Activated CD4-positive, alpha-beta T cell treated with anti-CD3 and anti-CD28 coated beads for 1 hour (primary cell): Measurements from ENCODE around the gene FMN1.
"Not testable (repeated sequence)": the region's sequence is repeated elsewhere in the genome, so short reads cannot be mapped to it uniquely, and the experiment has no call there.

Source experiments
- DNase-seq: peaks from one replicate; pipeline ENCODE4 v3.0.0-alpha.2; 2020

FMN1 gene

DNA sequence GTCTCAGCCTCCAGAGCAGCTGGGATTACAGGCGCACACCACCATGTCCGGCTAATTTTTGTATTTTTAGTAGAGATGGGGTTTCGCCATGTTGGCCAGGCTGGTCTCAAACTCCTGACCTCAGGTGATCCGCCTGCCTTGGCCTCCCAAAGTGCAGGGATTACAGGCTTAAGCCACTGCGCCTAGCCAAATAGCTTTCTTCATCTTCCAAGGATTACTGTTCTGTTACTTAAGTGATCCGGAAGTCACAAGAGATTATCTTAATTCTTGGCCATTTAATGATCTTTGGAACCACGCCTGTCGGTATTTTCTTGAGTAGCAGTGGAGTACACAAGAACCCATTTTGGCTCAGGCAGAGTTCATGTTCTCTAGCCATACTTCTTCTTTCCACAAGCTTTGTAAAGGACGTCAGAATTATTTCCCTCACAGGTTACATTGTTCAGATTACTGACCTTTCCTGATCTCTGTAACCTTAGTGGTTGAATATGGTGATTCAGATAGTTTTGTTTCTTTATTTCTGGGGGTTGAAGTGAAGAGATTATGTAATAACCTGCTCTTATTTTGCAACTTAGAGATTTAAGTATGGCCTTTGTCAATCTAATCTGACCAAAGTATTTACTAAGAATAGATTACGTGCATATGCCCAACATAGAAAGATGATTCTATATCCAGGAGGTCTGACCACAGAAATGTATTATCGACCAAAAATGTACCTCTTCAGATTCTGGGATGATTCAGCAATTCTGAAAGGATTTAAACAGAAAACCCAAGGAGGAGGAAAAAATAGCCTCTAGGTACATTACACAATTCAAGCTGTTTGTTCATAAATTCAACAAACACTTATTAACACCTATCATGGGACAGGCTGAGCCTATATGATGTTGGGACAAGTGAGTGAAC is 344.5 kb downstream of the FMN1 start:
- no peak for DNase-seq

DNA sequence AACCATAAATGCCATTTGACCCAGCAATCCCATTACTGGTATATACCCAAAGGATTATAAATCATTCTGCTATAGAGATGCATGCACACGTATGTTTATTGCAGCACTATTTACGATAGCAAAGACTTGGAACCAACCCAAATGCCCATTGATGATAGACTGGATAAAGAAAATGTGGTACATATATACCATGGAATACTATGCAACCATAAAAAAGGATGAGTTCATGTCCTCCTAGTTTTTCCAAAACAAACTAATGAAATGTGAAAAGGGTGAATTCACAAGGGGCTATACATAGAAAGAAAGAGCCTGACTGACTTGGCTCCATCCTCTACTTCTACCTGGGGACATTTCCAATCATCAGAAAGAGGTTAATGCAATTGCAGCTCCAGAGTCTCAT is 347.8 kb downstream of the FMN1 start:
- DNase-seq = not testable (repeated sequence)

DNA sequence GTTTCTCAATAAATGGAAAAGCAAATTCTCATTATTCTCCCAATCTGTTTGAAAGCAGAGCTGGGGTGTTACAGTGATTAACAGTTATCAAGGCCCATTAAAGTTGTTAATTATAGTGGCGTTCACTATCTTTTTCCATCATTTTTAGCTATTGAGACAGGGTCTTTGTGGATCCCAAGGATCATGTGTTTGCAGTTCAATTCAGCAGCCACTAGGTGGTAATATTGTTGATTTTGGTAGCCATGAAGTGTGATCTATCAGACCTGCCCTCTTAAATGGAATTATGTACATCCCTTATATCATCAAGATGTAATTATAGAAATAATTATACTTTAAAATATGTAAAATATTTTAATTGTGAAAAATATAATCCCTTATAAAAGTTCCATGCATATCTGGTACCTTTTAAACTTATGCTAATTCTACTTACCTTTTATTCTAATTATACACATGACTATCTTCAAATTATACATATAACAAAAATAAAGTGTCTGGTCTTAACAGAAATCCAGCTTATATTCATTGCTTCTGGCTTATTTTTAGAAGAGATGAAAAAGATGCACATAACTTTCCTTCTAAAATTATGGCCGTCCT is 350.3 kb downstream of the FMN1 start:
- no peak for DNase-seq

DNA sequence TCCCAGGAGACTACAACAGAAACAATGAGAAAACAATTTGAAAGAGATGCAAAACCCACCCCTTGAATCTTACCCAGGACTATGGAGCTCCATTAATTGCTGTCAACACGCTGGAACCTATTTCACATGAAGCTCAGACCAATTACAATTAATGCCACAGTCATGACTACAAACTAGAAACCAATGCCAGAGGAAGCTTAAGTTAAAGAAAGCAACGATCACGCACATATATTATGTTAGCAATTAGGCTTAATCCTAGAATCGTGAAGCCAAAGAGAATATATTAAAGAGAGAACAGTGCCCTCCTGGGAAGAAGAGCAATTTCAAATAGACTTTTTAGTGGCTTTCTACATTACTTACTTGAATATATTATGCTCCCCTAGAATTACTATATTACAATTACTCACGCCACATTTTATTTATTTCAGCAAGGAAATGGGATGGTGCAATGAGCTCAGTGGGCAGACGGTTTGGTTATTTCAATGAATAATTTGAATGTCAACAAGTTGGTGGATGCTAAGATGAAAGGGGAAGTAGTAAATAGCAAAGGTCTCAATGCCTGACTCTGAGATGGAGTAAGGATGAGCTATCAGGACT is 351.2 kb downstream of the FMN1 start:
- DNase-seq = no peak

- no peak for DNase-seq
Observed at GRCh38 chr15:32842081-32842480, 352.4 kb downstream of the FMN1 start.

GRCh38 chr15:32840507-32841245 is 353.8 kb downstream of the FMN1 start:
- DNase-seq = no peak

DNA sequence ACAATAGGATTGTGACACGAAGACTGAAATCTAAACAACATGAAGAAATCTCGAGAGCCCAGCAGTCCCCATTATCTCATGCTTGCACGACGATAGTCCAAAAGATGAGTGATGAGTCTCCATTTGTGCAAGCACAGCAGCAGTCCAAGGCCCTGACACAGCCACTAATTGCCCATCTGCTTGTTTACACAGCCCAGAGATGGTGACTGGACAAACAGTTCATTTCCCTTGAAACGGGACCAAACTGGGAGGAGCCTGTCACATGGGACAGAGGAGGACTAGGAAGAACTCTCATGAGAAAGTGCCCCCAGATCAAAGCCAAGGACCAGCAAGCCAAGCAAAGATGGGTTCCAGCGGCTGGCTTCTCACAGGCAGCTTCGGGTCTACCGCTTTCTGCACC is 355.7 kb downstream of the FMN1 start:
- no peak for DNase-seq

DNA sequence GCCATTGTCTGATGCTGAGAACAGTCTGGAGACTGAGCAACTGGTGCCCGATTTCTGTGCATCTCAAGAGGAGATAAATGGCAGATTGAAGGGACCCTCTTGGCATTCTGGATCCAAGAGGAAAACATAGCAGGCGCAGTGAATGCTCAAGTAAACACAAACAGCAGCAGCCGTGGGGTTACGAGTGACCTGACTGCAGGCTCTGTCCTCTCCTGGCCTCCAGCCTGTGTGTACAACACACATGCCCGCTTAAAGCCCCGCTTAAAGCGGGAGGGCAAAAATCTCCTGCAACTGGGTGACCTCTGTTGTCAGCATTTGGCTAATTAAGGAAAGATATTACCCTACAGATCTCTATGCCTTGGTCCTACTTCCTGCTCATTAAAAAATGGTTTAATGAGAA is 356.2 kb downstream of the FMN1 start:
- no peak for DNase-seq

DNA sequence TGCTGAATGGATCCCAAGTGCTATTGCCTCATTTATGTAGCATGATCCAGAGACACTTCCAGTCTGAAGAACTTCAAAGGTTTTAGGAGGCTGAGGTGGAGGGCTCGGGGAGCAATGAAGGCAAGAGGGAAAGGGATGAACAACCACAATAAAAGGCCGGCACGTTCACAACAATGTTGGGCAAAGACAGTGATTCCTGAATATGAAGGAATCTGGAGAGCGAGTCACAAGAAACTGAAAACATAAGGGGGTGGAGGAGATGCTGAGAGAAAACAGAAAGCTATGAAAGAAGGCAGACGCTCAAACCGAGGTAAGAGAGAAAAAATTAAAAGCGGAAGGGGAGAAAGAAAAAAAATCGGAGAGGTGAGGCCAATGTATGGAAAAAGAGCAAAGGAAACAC is 356.6 kb downstream of the FMN1 start:
- no peak for DNase-seq

- no peak for DNase-seq
Observed at GRCh38 chr15:32834156-32834555, 360.4 kb downstream of the FMN1 start.

DNA sequence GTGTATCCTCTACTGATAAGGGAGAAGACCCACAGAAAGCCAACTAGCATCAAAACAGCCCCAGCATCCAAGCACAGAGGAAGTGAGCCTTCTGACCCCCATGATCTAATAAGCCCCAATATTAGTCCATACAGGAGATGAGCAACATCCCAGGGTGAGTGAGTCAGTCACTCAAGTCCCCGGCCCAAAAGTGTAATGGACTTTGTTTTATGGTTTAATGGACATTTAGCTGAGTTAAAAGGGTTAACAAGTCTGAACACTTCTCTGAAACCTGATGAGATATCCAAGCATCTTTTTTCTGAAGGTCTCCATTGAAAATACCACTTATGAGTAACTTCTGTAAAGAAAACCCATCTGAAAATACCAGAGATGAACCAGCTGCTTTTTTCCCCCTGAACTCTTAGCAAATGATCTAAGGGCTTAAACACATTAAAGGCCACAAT is 361.1 kb downstream of the FMN1 start:
- no peak for DNase-seq

- DNase-seq = no peak
Observed at GRCh38 chr15:32831485-32831884, 363.0 kb downstream of the FMN1 start.

- no peak for DNase-seq
Observed at GRCh38 chr15:32830241-32830640, 364.3 kb downstream of the FMN1 start.

- DNase-seq = no peak
Observed at GRCh38 chr15:32829436-32829835, 365.1 kb downstream of the FMN1 start.

- DNase-seq = no peak
Observed at GRCh38 chr15:32828507-32829186, 365.9 kb downstream of the FMN1 start.

GRCh38 chr15:32826685-32827084 is 367.8 kb downstream of the FMN1 start:
- DNase-seq = no peak

GRCh38 chr15:32825219-32825618 is 369.3 kb downstream of the FMN1 start:
- no peak for DNase-seq

GRCh38 chr15:32824777-32825176 is 369.7 kb downstream of the FMN1 start:
- DNase-seq = no peak

DNA sequence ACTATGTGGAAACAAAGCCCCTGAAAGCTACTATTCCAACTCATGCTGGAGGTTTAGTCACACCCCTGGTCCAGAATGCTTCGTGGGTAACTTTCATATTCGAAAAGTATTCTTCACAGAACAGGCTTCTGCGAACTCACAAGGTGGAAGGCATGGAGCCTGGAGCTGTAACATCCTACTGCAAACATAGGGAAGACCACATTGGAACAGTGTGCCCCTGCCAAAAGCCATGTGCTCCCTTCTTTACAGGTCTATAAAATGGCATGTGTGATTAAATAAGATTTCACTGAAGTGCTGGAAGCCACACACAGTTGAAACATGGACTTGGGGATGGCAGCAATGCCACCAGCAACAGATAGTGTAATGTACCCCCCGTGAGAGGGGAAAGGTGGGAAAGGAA is 370.8 kb downstream of the FMN1 start:
- no peak for DNase-seq

- DNase-seq = no peak
Observed at GRCh38 chr15:32822739-32823138, 371.8 kb downstream of the FMN1 start.

GRCh38 chr15:32819448-32819847 is 375.1 kb downstream of the FMN1 start:
- DNase-seq = no peak

DNA sequence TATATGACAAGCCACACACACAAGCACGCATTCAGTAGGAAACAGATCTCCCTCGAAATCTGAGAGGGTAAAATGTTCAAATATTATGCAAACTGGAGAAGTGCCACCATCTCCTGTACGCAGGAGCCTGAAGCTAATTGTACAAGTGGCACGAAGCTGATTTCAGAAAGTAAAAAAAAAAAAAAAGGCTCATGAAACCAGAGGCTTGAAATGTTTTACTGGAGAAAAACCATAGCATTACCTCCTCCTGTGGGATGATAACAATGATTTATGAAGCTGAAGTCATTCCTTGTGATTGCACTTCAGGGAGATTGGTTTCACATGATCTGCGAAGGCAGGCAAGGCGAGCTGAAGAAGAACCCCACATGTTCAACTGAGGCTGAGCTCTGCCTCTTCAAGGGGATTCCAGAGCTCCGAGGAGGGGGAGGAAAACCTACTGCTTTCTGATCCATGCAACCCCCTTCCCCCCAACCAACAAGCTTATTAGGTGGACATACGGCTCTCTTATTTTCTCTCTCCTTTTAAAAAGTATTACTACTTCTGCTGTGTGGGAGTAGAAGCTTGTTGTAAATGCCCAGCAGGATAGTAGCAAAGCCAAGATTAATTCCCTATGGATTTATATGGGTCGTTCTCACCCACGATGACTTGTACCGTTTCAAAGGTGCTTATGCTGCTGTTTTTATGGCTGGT is 375.6 kb downstream of the FMN1 start:
- DNase-seq = no peak
